Suprapubic skin (tissue), 4 donors: Measurements from ENCODE around the gene THEM4. TPM values are rescaled to one million over a fixed set of nuclear protein-coding genes. Genes with fewer than 3 reads are reported as not detected.

Experiments
- DNase-seq, 2 donors: peaks; one replicate each; pipeline ENCODE4 v3.0.0-alpha.2; 2019; ENCODE audit warnings: low spot score in 2 of 2
- H3K27ac ChIP-seq: fragments of 200-600 bp; sonication (generic); one replicate; pipeline ENCODE4 v1.5.1; 2019
- H3K27me3 ChIP-seq: fragments of 200-600 bp; sonication (generic); one replicate; pipeline ENCODE4 v1.5.1; 2019
- H3K36me3 ChIP-seq: fragments of 200-600 bp; sonication (generic); one replicate; pipeline ENCODE4 v1.5.1; 2019
- H3K4me1 ChIP-seq: fragments of 200-600 bp; sonication (generic); one replicate; pipeline ENCODE4 v1.5.1; 2019
- H3K4me3 ChIP-seq: fragments of 200-600 bp; sonication (generic); one replicate; pipeline ENCODE4 v1.5.1; 2019; ENCODE audit warnings: mild to moderate bottlenecking
- H3K9me3 ChIP-seq: fragments of 200-600 bp; sonication (generic); one replicate; pipeline ENCODE4 v1.5.1; 2019
- EP300 ChIP-seq: sonication (generic); formaldehyde crosslinking; IDR thresholded peaks from one replicate; pipeline ENCODE4 v1.6.1; 2017; ENCODE audit warnings: antibody characterized with exemption
- POLR2A ChIP-seq, 2 donors: fragments of 450-650 bp; IDR thresholded peaks; one replicate each; pipeline ENCODE4 v1.6.1; 2017; ENCODE audit warnings: antibody characterized with exemption in 2 of 2, mild to moderate bottlenecking in 2 of 2, moderate library complexity in 2 of 2
- POLR2AphosphoS5 ChIP-seq, 3 donors: sonication (generic); formaldehyde crosslinking; IDR thresholded peaks; one replicate each; pipeline ENCODE4 v1.6.1; 2017; ENCODE audit warnings: antibody characterized with exemption in 3 of 3
- WGBS: methylation state at CpG from one replicate; pipeline ENCODE4 v1.1.5; 2018; 5-methylcytosine and 5-hydroxymethylcytosine counted together
- total RNA-seq, 4 donors: library from RNA; depleted of rRNA; stranded (reverse); fragments of >200 nt; gene quantifications; one replicate each; pipeline ENCODE4 v1.1.0, GENCODE V29; 2016
- TF ChIP-seq, protein P1 (sequence below), 2 donors: fragments of 200-600 bp in 1 of 2; fragments of 450-650 bp in 1 of 2; sonication (generic) in 1 of 2; IDR thresholded peaks; one replicate each; pipeline ENCODE4 v1.5.1; 2016 to 2019; ENCODE audit warnings: antibody characterized with exemption in 2 of 2, mild to moderate bottlenecking in 1 of 2, moderate library complexity in 1 of 2

THEM4 gene
- total RNA-seq, 4 donors from 2014 or later = 6.7 to 31.5 (median 8.9) TPM

DNA sequence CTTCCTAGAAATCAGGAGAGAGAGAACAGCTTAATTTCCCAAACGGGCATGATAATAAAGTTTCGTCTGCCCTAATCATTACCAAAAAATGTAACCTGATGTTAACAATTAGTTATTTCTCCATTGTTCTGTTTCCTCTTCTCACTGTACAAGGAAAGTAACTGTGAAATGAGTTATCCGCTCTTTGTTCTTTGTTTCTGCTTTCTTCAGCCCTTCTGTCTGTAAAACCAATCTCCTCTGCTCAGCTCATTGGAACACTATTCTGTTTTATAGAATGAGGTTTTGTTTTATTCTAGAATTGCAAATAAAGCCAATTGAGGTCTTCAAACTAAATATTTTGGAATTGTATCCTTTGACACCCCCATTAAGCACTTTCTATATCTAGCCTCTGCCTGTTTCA, 8.8 kb upstream of the THEM4 start:
- no peak for DNase-seq
- Histone ChIP-seq H3K27me3 (no peaks in the 10 kb centered on the region), H3K27ac (no peak overlapping the region), H3K36me3 (no peaks in the 10 kb centered on the region), H3K4me1 (no peaks in the 10 kb centered on the region), H3K9me3 (no peaks in the 10 kb centered on the region), H3K4me3 (no peak overlapping the region)
- 68% methylated on average over 3 of the region's 3 CpGs for WGBS
- TF ChIP-seq, protein P1, sequence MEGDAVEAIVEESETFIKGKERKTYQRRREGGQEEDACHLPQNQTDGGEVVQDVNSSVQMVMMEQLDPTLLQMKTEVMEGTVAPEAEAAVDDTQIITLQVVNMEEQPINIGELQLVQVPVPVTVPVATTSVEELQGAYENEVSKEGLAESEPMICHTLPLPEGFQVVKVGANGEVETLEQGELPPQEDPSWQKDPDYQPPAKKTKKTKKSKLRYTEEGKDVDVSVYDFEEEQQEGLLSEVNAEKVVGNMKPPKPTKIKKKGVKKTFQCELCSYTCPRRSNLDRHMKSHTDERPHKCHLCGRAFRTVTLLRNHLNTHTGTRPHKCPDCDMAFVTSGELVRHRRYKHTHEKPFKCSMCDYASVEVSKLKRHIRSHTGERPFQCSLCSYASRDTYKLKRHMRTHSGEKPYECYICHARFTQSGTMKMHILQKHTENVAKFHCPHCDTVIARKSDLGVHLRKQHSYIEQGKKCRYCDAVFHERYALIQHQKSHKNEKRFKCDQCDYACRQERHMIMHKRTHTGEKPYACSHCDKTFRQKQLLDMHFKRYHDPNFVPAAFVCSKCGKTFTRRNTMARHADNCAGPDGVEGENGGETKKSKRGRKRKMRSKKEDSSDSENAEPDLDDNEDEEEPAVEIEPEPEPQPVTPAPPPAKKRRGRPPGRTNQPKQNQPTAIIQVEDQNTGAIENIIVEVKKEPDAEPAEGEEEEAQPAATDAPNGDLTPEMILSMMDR (IDR thresholded peaks at IDR 0.05) = no peak
- TF ChIP-seq POLR2A (IDR thresholded peaks at IDR 0.05) = no peak
- TF ChIP-seq EP300 = no peak
- TF ChIP-seq POLR2AphosphoS5 (IDR thresholded peaks at IDR 0.05) = no peak

DNA sequence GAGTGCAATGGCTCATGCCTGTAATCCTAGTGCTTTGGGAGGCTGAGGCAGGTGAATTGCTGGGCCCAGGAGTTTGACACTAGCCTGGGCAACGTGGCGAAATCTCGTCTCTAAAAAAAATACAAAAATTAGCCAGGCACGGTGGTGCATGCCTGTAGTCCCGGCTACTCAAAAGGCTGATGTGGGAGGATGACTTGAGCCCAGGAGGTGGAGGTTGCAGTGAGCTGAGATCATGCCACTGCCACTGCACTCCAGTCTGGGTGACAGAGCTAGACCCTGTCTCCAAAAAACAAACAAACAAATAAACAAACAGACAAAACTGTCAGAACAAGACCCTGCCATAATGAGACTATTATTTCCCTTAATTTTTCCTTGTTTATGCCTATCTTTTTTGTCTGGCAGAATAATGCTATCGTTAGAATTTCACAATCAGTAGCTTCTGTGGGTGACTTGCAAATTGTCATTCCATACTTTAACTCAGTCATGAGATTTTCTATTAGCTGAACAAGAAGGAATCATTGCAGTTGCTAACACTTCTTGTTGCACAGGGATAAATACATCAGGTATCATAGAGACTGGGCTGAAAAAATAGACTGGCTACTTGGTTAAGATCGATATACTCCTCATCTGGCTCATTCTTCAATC, 7.5 kb upstream of the THEM4 start:
- TF ChIP-seq, protein P1 (IDR thresholded peaks at IDR 0.05) = no peak
- no peak for TF ChIP-seq POLR2A (IDR thresholded peaks at IDR 0.05)
- no peak for TF ChIP-seq EP300
- no peak for TF ChIP-seq POLR2AphosphoS5 (IDR thresholded peaks at IDR 0.05)
- H3K36me3 ChIP-seq = no peaks in the 10 kb centered on the region
- 82% methylated on average over 7 of the region's 7 CpGs for WGBS
- no peak for DNase-seq
- H3K4me3 ChIP-seq = no peak overlapping the region
- no peaks in the 10 kb centered on the region for H3K27me3 ChIP-seq
- no peaks in the 10 kb centered on the region for H3K4me1 ChIP-seq
- no peak overlapping the region for H3K27ac ChIP-seq
- no peaks in the 10 kb centered on the region for H3K9me3 ChIP-seq

DNA sequence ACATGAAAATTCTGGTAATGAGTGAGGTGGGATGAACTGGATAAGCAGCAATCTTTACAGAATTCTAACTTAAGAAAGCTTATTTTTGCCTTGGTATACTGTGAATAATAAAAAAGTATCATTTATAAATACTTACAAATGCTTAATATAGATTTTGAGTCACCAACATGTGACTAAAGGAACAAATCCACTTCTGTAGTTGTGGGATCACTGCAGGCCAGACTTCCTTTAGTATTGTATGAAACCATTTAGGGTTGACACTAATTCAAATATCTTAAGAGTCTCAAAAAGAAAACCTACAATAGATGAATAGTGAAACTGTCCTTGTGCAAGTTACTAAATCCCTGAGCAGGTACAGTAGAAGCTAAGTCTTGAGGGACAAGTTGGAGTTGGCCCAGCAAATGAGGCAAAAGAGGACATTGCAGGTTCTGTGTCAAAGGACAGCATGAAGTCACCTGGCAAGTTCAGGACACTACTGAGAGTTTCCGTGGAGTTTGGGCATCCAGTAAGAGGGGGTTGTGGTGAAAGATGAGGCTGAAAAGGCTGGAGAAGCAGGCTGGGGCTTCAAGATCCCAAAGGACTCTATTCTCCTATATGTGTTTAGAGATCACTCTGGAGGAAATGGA, 5.9 kb upstream of the THEM4 start:
- no peaks in the 10 kb centered on the region for H3K36me3 ChIP-seq
- 67% methylated on average over 1 of the region's 1 CpG for WGBS
- H3K27me3 ChIP-seq = no peaks in the 10 kb centered on the region
- DNase-seq = no peak
- no peak overlapping the region for H3K4me3 ChIP-seq
- peaks cover 5% of the 10 kb centered on the region for H3K4me1 ChIP-seq
- no peak overlapping the region for H3K27ac ChIP-seq
- TF ChIP-seq POLR2AphosphoS5 (IDR thresholded peaks at IDR 0.05) = no peak
- TF ChIP-seq, protein P1 (IDR thresholded peaks at IDR 0.05) = no peak
- TF ChIP-seq POLR2A (IDR thresholded peaks at IDR 0.05) = no peak
- TF ChIP-seq EP300 = no peak
- H3K9me3 ChIP-seq = no peaks in the 10 kb centered on the region

DNA sequence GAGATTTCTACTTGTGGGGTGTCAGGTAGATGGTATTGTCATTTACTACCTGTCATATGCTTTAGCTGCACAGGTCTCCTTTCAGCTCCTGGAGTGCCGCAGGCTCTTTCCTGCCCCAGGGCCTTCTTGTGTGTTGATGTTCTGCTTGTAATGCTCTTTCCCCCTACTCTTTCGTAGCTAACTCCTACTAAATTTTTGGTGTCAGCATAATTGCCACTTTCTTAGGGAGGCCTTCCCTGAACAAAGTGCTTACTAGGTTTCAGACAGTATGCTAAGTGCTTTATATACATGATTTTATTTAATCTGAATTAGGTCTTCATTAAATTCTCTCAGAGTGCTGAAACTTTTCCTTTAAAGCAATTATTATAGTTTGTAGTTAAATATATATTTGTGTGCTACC, 4.8 kb upstream of the THEM4 start:
- no peaks in the 10 kb centered on the region for H3K36me3 ChIP-seq
- no peak overlapping the region for H3K4me3 ChIP-seq
- no peak for DNase-seq
- no peaks in the 10 kb centered on the region for H3K9me3 ChIP-seq
- WGBS = 93% methylated on average over 2 of the region's 2 CpGs
- TF ChIP-seq, protein P1 (IDR thresholded peaks at IDR 0.05) = no peak
- no peaks in the 10 kb centered on the region for H3K27me3 ChIP-seq
- peaks cover 10% of the 10 kb centered on the region for H3K4me1 ChIP-seq
- no peak overlapping the region for H3K27ac ChIP-seq

DNA sequence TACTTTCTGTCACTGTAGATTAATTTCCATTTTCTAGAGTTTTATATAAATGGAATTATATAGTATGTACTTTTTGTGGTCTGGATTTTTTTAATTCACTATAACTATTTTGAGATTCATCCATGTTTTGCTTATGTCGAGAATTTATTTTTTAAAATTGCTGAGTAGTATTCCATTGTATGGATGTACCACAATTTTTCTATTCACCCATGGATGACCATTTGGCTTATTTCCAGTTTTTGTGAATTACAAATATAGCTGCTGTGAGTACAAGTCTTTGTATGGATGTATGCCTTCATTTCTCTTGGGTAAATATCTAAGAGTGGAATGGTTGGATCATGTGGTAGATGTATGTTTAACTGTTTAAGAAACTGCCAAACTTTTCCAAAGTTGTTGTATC, 3.7 kb upstream of the THEM4 start:
- no peak for DNase-seq
- Histone ChIP-seq H3K27ac (no peak overlapping the region), H3K4me1 (peaks cover 16% of the 10 kb centered on the region), H3K9me3 (no peaks in the 10 kb centered on the region), H3K4me3 (no peak overlapping the region), H3K27me3 (no peaks in the 10 kb centered on the region), H3K36me3 (no peaks in the 10 kb centered on the region)
- 97% methylated on average over 1 of the region's 1 CpG for WGBS
- no peak for TF ChIP-seq POLR2AphosphoS5 (IDR thresholded peaks at IDR 0.05)
- TF ChIP-seq POLR2A (IDR thresholded peaks at IDR 0.05) = no peak
- TF ChIP-seq, protein P1 (IDR thresholded peaks at IDR 0.05) = no peak
- no peak for TF ChIP-seq EP300
